ENCODE measurements around the gene NDUFC2. TPM values are rescaled to one million over a fixed set of nuclear protein-coding genes. Genes with fewer than 3 reads are reported as not detected.
A peak's percentile ranks its signal among the peaks of the same experiment; 100 is the strongest.

NDUFC2 gene
- total RNA-seq, 1 donor = 91.9 TPM

GRCh38 chr11:78050964-78051831 is 28.5 kb downstream of the NDUFC2 start:
- TF ChIP-seq, protein P1, sequence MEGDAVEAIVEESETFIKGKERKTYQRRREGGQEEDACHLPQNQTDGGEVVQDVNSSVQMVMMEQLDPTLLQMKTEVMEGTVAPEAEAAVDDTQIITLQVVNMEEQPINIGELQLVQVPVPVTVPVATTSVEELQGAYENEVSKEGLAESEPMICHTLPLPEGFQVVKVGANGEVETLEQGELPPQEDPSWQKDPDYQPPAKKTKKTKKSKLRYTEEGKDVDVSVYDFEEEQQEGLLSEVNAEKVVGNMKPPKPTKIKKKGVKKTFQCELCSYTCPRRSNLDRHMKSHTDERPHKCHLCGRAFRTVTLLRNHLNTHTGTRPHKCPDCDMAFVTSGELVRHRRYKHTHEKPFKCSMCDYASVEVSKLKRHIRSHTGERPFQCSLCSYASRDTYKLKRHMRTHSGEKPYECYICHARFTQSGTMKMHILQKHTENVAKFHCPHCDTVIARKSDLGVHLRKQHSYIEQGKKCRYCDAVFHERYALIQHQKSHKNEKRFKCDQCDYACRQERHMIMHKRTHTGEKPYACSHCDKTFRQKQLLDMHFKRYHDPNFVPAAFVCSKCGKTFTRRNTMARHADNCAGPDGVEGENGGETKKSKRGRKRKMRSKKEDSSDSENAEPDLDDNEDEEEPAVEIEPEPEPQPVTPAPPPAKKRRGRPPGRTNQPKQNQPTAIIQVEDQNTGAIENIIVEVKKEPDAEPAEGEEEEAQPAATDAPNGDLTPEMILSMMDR (IDR thresholded peaks at IDR 0.05; ENCODE audit: insufficient read depth, low read length) = no peak
- DNase-seq (ENCODE audit: low read depth) = peak; percentile 55
- no peak overlapping the region for H3K4me3 ChIP-seq (ENCODE audit: low read depth, low read length)

DNA sequence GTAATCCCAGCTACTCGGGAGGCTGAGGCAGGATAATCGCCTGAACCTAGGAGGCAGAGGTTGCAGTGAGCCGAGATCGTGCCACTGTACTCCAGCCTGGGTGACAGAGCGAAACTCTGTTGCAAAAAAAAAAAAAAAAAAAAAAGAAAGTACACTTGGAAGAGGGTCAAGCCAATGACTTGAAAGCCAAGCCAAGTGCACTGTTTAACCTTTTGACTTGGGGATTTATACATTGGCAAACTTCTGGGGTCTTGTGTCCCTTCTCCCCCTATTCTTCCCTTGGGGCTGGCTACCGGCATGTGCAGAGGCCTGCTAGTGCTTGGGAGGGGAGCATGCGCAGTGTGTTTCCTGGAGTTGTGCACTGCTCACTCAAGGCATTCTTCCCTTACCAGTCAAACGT is 30.3 kb downstream of the NDUFC2 start:
- no peak overlapping the region for H3K4me3 ChIP-seq (ENCODE audit: low read depth, low read length)
- no peak for DNase-seq (ENCODE audit: low read depth)
- TF ChIP-seq, protein P1 (IDR thresholded peaks at IDR 0.05; ENCODE audit: insufficient read depth, low read length) = no peak

- H3K4me3 ChIP-seq (ENCODE audit: low read depth, low read length) = no peak overlapping the region
- DNase-seq (ENCODE audit: low read depth) = no peak
- TF ChIP-seq, protein P1 (IDR thresholded peaks at IDR 0.05; ENCODE audit: insufficient read depth, low read length) = no peak
Measured at GRCh38 chr11:78048561-78048960, 31.1 kb downstream of the NDUFC2 start.

- H3K4me3 ChIP-seq (ENCODE audit: low read depth, low read length) = no peak overlapping the region
- TF ChIP-seq, protein P1 (IDR thresholded peaks at IDR 0.05; ENCODE audit: insufficient read depth, low read length) = no peak
- no peak for DNase-seq (ENCODE audit: low read depth)
Measured at GRCh38 chr11:78046486-78046854, 33.2 kb downstream of the NDUFC2 start.

GRCh38 chr11:78045851-78046485 is 33.7 kb downstream of the NDUFC2 start:
- peak; percentile 64 for DNase-seq (ENCODE audit: low read depth)
- TF ChIP-seq, protein P1 (IDR thresholded peaks at IDR 0.05; ENCODE audit: insufficient read depth, low read length) = peak; percentile 77
- peak overlapping the region; percentile 64 for H3K4me3 ChIP-seq (ENCODE audit: low read depth, low read length)

- DNase-seq (ENCODE audit: low read depth) = no peak
- H3K4me3 ChIP-seq (ENCODE audit: low read depth, low read length) = no peak overlapping the region
- TF ChIP-seq, protein P1 (IDR thresholded peaks at IDR 0.05; ENCODE audit: insufficient read depth, low read length) = no peak
Measured at GRCh38 chr11:78044706-78045105, 35.0 kb downstream of the NDUFC2 start.
